Measurements from ENCODE around the gene CCNH. TPM values are rescaled to one million over a fixed set of nuclear protein-coding genes. Genes with fewer than 3 reads are reported as not detected.

Gene CCNH
- total and polyA plus RNA-seq, 2 of the 4 experiments (the other 2 are of a cell fraction), result 37.4 to 100 TPM

GRCh38 chr5:87398981-87399614 lies 13.6 kb downstream of the CCNH start:
- no peak for DNase-seq
- H4K91ac ChIP-seq (ENCODE audit: insufficient read depth, low read depth, low read length), result no peak overlapping the region
- BruUV-seq (replicated peaks), result no TSS peak
- intact Hi-C loops (cut with micrococcal nuclease) (no loop called here), dilution Hi-C loops (cut with HindIII; ENCODE audit: low sequenced_read_pairs, unreplicated experiment) (no loop called here), in situ Hi-C loops (cut with MboI; ENCODE audit: low sequenced_read_pairs) (no loop called here)
- H3K4me2 ChIP-seq (ENCODE audit: low read depth, low read length), result no peak overlapping the region
- peaks cover 24% of the 10 kb centered on the region for H3K36me3 ChIP-seq (ENCODE audit: control insufficient read depth, insufficient read depth, low read length)
- 100% methylated on average over 1 of the region's 5 CpGs; no CpG with 5 or more reads in 1 of the 2 experiments for WGBS, 2 experiments (ENCODE audit: extremely low coverage in 2 of 2, insufficient read length in 1 of 2)
- ATAC-seq (ENCODE audit: low read depth), result no peak
- no peak overlapping the region for H2AK9ac ChIP-seq (replicated peaks; ENCODE audit: low read depth, low read length, poor library complexity)
- no peak overlapping the region for H3K4ac ChIP-seq (ENCODE audit: low read depth, low read length)
- no peak overlapping the region for H3K56ac ChIP-seq (ENCODE audit: extremely low read depth, insufficient read depth, low read length)
- no peak overlapping the region for H2BK120ac ChIP-seq (ENCODE audit: low read depth, low read length)
- H2AK5ac ChIP-seq (ENCODE audit: low read depth, low read length), result no peak overlapping the region
- no peaks in the 10 kb centered on the region for H3K27me3 ChIP-seq (ENCODE audit: control insufficient read depth, insufficient read depth, low read length)
- no peak overlapping the region for H2BK20ac ChIP-seq (ENCODE audit: low read depth, low read length)
- ChIA-PET POLR2A (ENCODE audit: unreplicated experiment) (no interaction called here), CTCF (interaction anchor here (1.0 to 1.3 kb wide), 2 partner anchors 12 to 329 kb away, joined by 4 to 5 read pairs; no protein-coding TSS in a partner anchor)
- H4K5ac ChIP-seq (ENCODE audit: low read depth, low read length), result no peak overlapping the region
- no peak overlapping the region for H3K9ac ChIP-seq (ENCODE audit: low read depth, low read length)
- peak overlapping the region; percentile 68; the same call in 1 of the 2 replicates for H3K23ac ChIP-seq (ENCODE audit: low read depth, low read length)
- TF ChIP-seq RAD21 (IDR thresholded peaks at IDR 0.05; ENCODE audit: low read length) (no peak), MAFK (IDR thresholded peaks at IDR 0.05; ENCODE audit: low read depth, low read length) (peak; percentile 98)
- no peak overlapping the region; a peak in 2 of 4 replicates for H4K8ac ChIP-seq (ENCODE audit: low read depth in 2 of 2, low read length in 2 of 2)
- H3K9me3 ChIP-seq (ENCODE audit: control insufficient read depth, insufficient read depth, low read length), result peaks cover 2% of the 10 kb centered on the region; the same call in 1 of the 2 replicates
- H3K4me1 ChIP-seq (ENCODE audit: control insufficient read depth, insufficient read depth, low read length), result peaks cover 3% of the 10 kb centered on the region
- H3K4me3 ChIP-seq (ENCODE audit: insufficient read depth, low read depth, low read length), result no peak overlapping the region
- peak overlapping the region; percentile 36 for H2BK5ac ChIP-seq (ENCODE audit: low read depth, low read length, poor library complexity, severe bottlenecking)
- H3K14ac ChIP-seq (replicated peaks; ENCODE audit: low read depth, low read length), result no peak overlapping the region
- peaks cover 15 to 21% of the 10 kb centered on the region in 2 experiments for H3K79me1 ChIP-seq (ENCODE audit: low read depth in 1 of 2, low read length in 2 of 2)
- H3K27ac ChIP-seq (ENCODE audit: insufficient read depth, low read length), result no peak overlapping the region
- H2AFZ ChIP-seq (replicated peaks; ENCODE audit: low read length, poor library complexity), result no peak overlapping the region
- H2BK15ac ChIP-seq (ENCODE audit: low read depth, low read length), result no peak overlapping the region
- H4K20me1 ChIP-seq (ENCODE audit: insufficient read depth, low read length), result no peaks in the 10 kb centered on the region; the same call in 1 of the 2 replicates
- no peak overlapping the region; the same call in 1 of the 2 replicates for H3K18ac ChIP-seq (ENCODE audit: low read depth, low read length)
- H3K9me1 ChIP-seq (ENCODE audit: insufficient read depth, low read length), result no peaks in the 10 kb centered on the region

Data from IMR-90 (cell line).